Measurements from ENCODE around the gene DTX4. TPM values are rescaled to one million over a fixed set of nuclear protein-coding genes. Genes with fewer than 3 reads are reported as not detected.

DTX4 gene
- total RNA-seq, 1 experiment from 2014 or later = 1.9 TPM

DNA sequence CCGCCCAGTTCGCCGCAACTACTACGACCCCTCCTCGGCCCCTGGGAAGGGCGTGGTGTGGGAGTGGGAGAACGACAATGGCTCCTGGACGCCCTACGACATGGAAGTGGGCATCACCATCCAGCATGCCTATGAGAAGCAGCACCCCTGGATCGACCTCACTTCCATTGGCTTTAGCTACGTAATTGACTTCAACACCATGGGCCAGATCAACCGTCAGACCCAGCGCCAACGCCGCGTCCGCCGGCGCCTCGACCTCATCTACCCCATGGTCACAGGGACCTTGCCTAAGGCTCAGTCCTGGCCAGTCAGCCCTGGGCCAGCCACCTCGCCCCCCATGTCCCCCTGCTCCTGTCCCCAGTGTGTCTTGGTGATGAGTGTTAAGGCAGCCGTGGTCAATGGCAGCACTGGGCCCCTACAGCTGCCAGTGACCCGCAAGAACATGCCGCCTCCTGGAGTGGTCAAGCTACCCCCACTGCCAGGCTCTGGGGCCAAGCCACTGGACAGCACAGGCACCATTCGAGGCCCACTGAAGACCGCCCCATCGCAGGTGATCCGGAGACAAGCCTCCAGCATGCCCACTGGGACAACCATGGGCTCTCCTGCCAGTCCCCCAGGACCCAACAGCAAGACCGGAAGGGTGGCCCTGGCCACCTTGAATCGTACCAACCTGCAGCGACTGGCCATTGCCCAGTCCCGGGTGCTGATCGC lies 10.0 kb downstream of the DTX4 start:
- H3K4me3 ChIP-seq (ENCODE audit: low read depth, low read length, poor library complexity, severe bottlenecking) = no peak overlapping the region
- H3K36me3 ChIP-seq (ENCODE audit: insufficient read depth, low read length, poor library complexity, severe bottlenecking) = no peaks in the 10 kb centered on the region
- intact Hi-C loops (cut with micrococcal nuclease; ENCODE audit: unreplicated experiment) = no loop called here
- H3K9me3 ChIP-seq (ENCODE audit: low read depth, low read length, poor library complexity, severe bottlenecking) = no peaks in the 10 kb centered on the region
- BruUV-seq (replicated peaks) = no TSS peak
- POLR2A ChIA-PET (ENCODE audit: low non-redundant PET) = no interaction called here
- no peaks in the 10 kb centered on the region for H3K4me1 ChIP-seq (ENCODE audit: insufficient read depth, low read length, poor library complexity, severe bottlenecking)
- H3K27me3 ChIP-seq (replicated peaks; ENCODE audit: insufficient read depth, low read depth, low read length, poor library complexity) = no peaks in the 10 kb centered on the region
- no peak for DNase-seq (ENCODE audit: low spot score)
- no peak overlapping the region for H3K27ac ChIP-seq (ENCODE audit: low read depth, low read length, poor library complexity, severe bottlenecking)
- CTCF ChIA-PET = no interaction called here
- TF ChIP-seq EZH2 (IDR thresholded peaks at IDR 0.05; ENCODE audit: borderline replicate concordance, low read depth, low read length, poor library complexity, severe bottlenecking) = no peak
- TF ChIP-seq, protein P1, sequence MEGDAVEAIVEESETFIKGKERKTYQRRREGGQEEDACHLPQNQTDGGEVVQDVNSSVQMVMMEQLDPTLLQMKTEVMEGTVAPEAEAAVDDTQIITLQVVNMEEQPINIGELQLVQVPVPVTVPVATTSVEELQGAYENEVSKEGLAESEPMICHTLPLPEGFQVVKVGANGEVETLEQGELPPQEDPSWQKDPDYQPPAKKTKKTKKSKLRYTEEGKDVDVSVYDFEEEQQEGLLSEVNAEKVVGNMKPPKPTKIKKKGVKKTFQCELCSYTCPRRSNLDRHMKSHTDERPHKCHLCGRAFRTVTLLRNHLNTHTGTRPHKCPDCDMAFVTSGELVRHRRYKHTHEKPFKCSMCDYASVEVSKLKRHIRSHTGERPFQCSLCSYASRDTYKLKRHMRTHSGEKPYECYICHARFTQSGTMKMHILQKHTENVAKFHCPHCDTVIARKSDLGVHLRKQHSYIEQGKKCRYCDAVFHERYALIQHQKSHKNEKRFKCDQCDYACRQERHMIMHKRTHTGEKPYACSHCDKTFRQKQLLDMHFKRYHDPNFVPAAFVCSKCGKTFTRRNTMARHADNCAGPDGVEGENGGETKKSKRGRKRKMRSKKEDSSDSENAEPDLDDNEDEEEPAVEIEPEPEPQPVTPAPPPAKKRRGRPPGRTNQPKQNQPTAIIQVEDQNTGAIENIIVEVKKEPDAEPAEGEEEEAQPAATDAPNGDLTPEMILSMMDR (conservative IDR thresholded peaks at IDR 0.05; ENCODE audit: low read depth, low read length) = no peak

DNA sequence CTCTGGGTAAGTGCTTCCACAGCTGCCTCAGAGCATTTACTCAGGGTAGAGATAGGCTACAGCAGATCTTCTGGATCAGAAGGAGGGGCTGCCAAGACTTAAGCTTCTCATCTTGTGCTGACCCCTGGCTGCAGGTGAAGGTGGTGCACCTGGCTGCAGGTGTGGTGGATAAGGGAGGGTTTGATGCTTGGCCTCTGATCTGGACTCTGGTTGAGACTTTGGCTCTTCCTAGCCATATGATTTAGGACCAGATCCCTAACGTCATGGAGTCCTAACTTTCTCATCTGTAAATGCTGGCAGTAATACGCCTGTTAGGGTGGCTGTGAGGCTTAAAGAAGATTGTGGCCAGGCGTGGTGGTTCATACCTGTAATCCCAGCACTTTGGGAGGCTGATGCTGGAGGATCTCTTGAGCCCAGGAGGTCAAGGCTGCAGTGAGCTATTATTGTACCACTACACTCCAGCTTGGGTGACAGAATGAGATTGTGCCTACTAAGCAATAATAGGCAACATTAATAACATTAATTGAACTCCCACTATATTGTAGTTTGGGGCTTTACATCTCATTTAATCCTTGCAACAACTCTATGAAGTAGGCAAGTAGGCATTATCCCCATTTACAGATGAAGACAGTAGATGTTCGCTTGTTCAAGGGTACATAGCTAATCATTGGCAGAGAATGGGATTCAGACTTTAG lies 10.7 kb downstream of the DTX4 start:
- BruUV-seq (replicated peaks) = no TSS peak
- H3K9me3 ChIP-seq (ENCODE audit: low read depth, low read length, poor library complexity, severe bottlenecking) = no peaks in the 10 kb centered on the region
- ChIA-PET POLR2A (ENCODE audit: low non-redundant PET) (no interaction called here), CTCF (no interaction called here)
- no peak for TF ChIP-seq EZH2 (IDR thresholded peaks at IDR 0.05; ENCODE audit: borderline replicate concordance, low read depth, low read length, poor library complexity, severe bottlenecking)
- TF ChIP-seq, protein P1 (conservative IDR thresholded peaks at IDR 0.05; ENCODE audit: low read depth, low read length) = 0 out of 2 replicates have a peak, but pooled peaks have one; percentile 18
- H3K27me3 ChIP-seq (replicated peaks; ENCODE audit: insufficient read depth, low read depth, low read length, poor library complexity) = no peaks in the 10 kb centered on the region
- H3K36me3 ChIP-seq (ENCODE audit: insufficient read depth, low read length, poor library complexity, severe bottlenecking) = no peaks in the 10 kb centered on the region
- no peak overlapping the region for H3K27ac ChIP-seq (ENCODE audit: low read depth, low read length, poor library complexity, severe bottlenecking)
- no peaks in the 10 kb centered on the region for H3K4me1 ChIP-seq (ENCODE audit: insufficient read depth, low read length, poor library complexity, severe bottlenecking)
- intact Hi-C loops (cut with micrococcal nuclease; ENCODE audit: unreplicated experiment) = no loop called here
- H3K4me3 ChIP-seq (ENCODE audit: low read depth, low read length, poor library complexity, severe bottlenecking) = no peak overlapping the region
- DNase-seq (ENCODE audit: low spot score) = no peak

DNA sequence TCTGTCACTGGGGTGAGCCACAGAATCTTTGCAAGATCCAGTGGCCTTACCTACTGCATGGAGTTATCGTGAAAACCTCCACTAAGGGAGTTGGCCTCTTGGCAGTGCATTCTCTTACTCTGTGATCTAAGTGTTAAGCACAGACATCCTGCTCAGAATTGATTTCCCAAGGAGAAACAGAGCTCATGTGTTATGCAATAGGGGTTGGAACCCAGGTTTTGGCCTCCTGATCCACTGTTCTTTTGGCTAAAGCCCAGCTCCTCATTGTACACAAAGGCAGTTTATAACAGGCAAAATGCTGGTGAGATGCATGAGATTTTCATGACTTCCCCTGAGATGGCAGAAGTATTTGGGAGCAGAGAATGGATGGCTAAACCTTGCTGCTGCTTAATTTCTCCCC lies 11.8 kb downstream of the DTX4 start:
- Histone ChIP-seq H3K27ac (ENCODE audit: low read depth, low read length, poor library complexity, severe bottlenecking) (no peak overlapping the region), H3K36me3 (ENCODE audit: insufficient read depth, low read length, poor library complexity, severe bottlenecking) (no peaks in the 10 kb centered on the region), H3K4me1 (ENCODE audit: insufficient read depth, low read length, poor library complexity, severe bottlenecking) (no peaks in the 10 kb centered on the region), H3K4me3 (ENCODE audit: low read depth, low read length, poor library complexity, severe bottlenecking) (no peak overlapping the region), H3K27me3 (replicated peaks; ENCODE audit: insufficient read depth, low read depth, low read length, poor library complexity) (no peaks in the 10 kb centered on the region), H3K9me3 (ENCODE audit: low read depth, low read length, poor library complexity, severe bottlenecking) (no peaks in the 10 kb centered on the region)
- intact Hi-C loops (cut with micrococcal nuclease; ENCODE audit: unreplicated experiment) = no loop called here
- ChIA-PET CTCF (interaction anchor here (0.6 kb wide), 1 partner anchor 84 kb away, joined by 3 read pairs; no protein-coding TSS in a partner anchor), POLR2A (ENCODE audit: low non-redundant PET) (no interaction called here)
- no peak for DNase-seq (ENCODE audit: low spot score)
- BruUV-seq (replicated peaks) = no TSS peak
- TF ChIP-seq, protein P1 (conservative IDR thresholded peaks at IDR 0.05; ENCODE audit: low read depth, low read length) = no peak
- no peak for TF ChIP-seq EZH2 (IDR thresholded peaks at IDR 0.05; ENCODE audit: borderline replicate concordance, low read depth, low read length, poor library complexity, severe bottlenecking)
